GM12873 (cell line): ENCODE measurements around the gene PRDM2.

Source experiments
- CTCF ChIP-seq: IDR thresholded peaks from 2 replicates; pipeline ENCODE4 v1.5.1; 2012; ENCODE audit warnings: low read depth, mild to moderate bottlenecking, moderate library complexity, low read length, control low read depth; ENCODE audit not compliant: insufficient read depth; ENCODE audit errors: missing control alignments

The PRDM2 gene

GRCh38 chr1:13838236-13838635, 138.2 kb downstream of the PRDM2 start:
- no peak for TF ChIP-seq CTCF

- no peak for TF ChIP-seq CTCF
Measured at GRCh38 chr1:13842497-13842896, 142.5 kb downstream of the PRDM2 start.

GRCh38 chr1:13851726-13852125, 151.7 kb downstream of the PRDM2 start:
- no peak for TF ChIP-seq CTCF

- TF ChIP-seq CTCF = no peak
Measured at GRCh38 chr1:13855554-13855953, 155.6 kb downstream of the PRDM2 start.

- TF ChIP-seq CTCF = no peak
Measured at GRCh38 chr1:13860031-13860430, 160.0 kb downstream of the PRDM2 start.

- TF ChIP-seq CTCF = no peak
Measured at GRCh38 chr1:13864760-13865159, 164.8 kb downstream of the PRDM2 start.

- no peak for TF ChIP-seq CTCF
Measured at GRCh38 chr1:13865851-13866250, 165.9 kb downstream of the PRDM2 start.
